Caco-2 (cell line): ENCODE measurements around the gene SP4. TPM values are rescaled to one million over a fixed set of nuclear protein-coding genes. Genes with fewer than 3 reads are reported as not detected.

Source experiments
- BruUV-seq: library from RNA; stranded (reverse); fragments of 400-500 nt; replicated peaks from 2 replicates; lab custom pipeline; 2021; lab: Mats Ljungman, UMichigan
- CTCF ChIA-PET: fragments of 300-600 bp; sonication (Branson Sonifier 250); formaldehyde crosslinking; loops from one replicate; lab custom pipeline; 2022; ENCODE audit warnings: antibody characterized with exemption; lab: Charles Lee
- POLR2A ChIA-PET: fragments of 300-600 bp; sonication (Branson Sonifier 250); formaldehyde crosslinking; loops from one replicate; lab custom pipeline; 2022; ENCODE audit warnings: antibody characterized with exemption; lab: Charles Lee
- DNase-seq, 2 experiments: peaks; one replicate each; pipeline versions ENCODE4 v3.0.0 to v3.0.0-alpha.2; 2020 to 2022
- H3K27me3 ChIP-seq: replicated peaks from 2 replicates; pipeline ENCODE4 v1.6.0; 2011; ENCODE audit warnings: low read length; ENCODE audit not compliant: control insufficient read depth, insufficient read depth
- H3K36me3 ChIP-seq: 2 replicates; pipeline ENCODE4 v1.5.1; 2011; ENCODE audit warnings: low read length; ENCODE audit not compliant: control insufficient read depth, insufficient read depth
- H3K4me1 ChIP-seq: fragments of 250-450 bp; sonication (Bioruptor Pico); 2 replicates; pipeline ENCODE4 v1.5.1; 2020; ENCODE audit warnings: mild to moderate bottlenecking
- H3K4me3 ChIP-seq: 2 replicates; pipeline ENCODE4 v1.5.1; 2011; ENCODE audit warnings: low read depth, mild to moderate bottlenecking, control low read depth, low read length
- H3K9me3 ChIP-seq: fragments of 250-450 bp; sonication (Bioruptor Pico); 2 replicates; pipeline ENCODE4 v1.5.1; 2020; ENCODE audit warnings: mild to moderate bottlenecking, moderate library complexity
- H3K27ac Mint-ChIP-seq: one replicate; pipeline ENCODE4 v1.8.0; 2022; ENCODE audit warnings: mixed read lengths; ENCODE audit not compliant: unreplicated experiment
- H3K27me3 Mint-ChIP-seq: one replicate; pipeline ENCODE4 v1.8.0; 2022; ENCODE audit warnings: mixed read lengths; ENCODE audit not compliant: insufficient read depth, unreplicated experiment
- H3K36me3 Mint-ChIP-seq: one replicate; pipeline ENCODE4 v1.8.0; 2022; ENCODE audit warnings: mild to moderate bottlenecking, mixed read lengths; ENCODE audit not compliant: insufficient read depth, unreplicated experiment
- H3K4me1 Mint-ChIP-seq: one replicate; pipeline ENCODE4 v1.8.0; 2022; ENCODE audit warnings: low read depth, mixed read lengths; ENCODE audit not compliant: unreplicated experiment
- H3K4me3 Mint-ChIP-seq: one replicate; pipeline ENCODE4 v1.8.0; 2022; ENCODE audit warnings: mild to moderate bottlenecking, moderate library complexity, mixed read lengths; ENCODE audit not compliant: unreplicated experiment
- H3K9me3 Mint-ChIP-seq: one replicate; pipeline ENCODE4 v1.8.0; 2022; ENCODE audit warnings: mixed read lengths; ENCODE audit not compliant: unreplicated experiment
- intact Hi-C: fragments of 100-400 bp; cut with micrococcal nuclease; formaldehyde crosslinking; loops from one replicate; pipeline ENCODE4 v1.10.0; 2022; ENCODE audit not compliant: unreplicated experiment
- total RNA-seq: library from RNA; stranded (reverse); gene quantifications from 2 replicates; pipeline ENCODE4 v1.2.3, GENCODE V29; 2022
- TF ChIP-seq, protein P1 (sequence below), 2 experiments: fragments of 200-600 bp in 1 of 2; IDR thresholded peaks; 1 replicate in 1 of 2; 2 replicates in 1 of 2; pipeline versions ENCODE4 v1.5.1 to v1.8.0; 2011 to 2022; ENCODE audit warnings: antibody characterized with exemption in 1 of 2, control low read depth in 1 of 2, inconsistent platforms in 1 of 2, low read depth in 1 of 2, low read length in 1 of 2, mild to moderate bottlenecking in 1 of 2, moderate library complexity in 1 of 2; ENCODE audit not compliant: insufficient read depth in 1 of 2, severe bottlenecking in 1 of 2, unreplicated experiment in 1 of 2

The SP4 gene
- total RNA-seq, 1 experiment from 2014 or later: 10.8 TPM

DNA sequence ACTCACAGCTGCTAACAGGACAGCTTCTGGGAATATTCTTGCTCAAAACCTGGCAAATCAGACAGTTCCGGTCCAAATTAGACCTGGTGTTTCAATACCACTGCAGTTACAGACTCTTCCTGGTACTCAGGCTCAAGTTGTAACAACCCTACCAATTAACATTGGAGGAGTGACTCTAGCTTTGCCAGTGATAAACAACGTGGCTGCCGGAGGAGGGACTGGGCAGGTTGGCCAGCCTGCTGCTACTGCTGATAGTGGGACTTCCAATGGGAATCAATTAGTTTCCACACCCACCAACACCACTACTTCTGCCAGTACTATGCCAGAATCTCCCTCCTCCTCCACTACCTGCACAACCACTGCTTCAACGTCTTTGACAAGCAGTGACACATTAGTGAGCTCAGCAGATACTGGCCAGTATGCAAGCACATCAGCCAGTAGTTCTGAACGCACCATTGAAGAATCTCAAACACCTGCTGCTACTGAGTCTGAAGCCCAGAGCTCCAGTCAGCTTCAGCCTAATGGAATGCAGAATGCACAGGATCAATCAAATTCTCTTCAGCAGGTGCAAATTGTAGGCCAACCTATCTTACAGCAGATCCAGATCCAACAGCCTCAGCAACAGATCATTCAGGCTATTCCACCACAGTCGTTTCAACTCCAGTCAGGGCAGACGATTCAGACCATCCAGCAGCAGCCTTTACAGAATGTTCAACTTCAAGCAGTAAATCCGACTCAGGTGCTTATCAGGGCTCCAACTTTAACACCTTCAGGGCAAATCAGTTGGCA, 2.1 kb downstream of the SP4 start:
- no peak for DNase-seq
- Mint-ChIP-seq H3K27ac (no peak overlapping the region), H3K4me3 (peak overlapping the region; percentile 98), H3K9me3 (no peaks in the 10 kb centered on the region), H3K4me1 (peaks cover 9% of the 10 kb centered on the region), H3K36me3 (peaks cover 36% of the 10 kb centered on the region), H3K27me3 (no peaks in the 10 kb centered on the region)
- CTCF ChIA-PET: no interaction called here
- no TSS peak for BruUV-seq
- H3K4me1 ChIP-seq: peaks cover 6% of the 10 kb centered on the region; the same call in 1 of the 2 replicates
- H3K4me3 ChIP-seq: no peak overlapping the region
- no peaks in the 10 kb centered on the region for H3K36me3 ChIP-seq
- intact Hi-C loops: loop anchor here (5.0 kb wide), 1 partner anchor 643 kb away; the partner anchor contains the start of gene SP8
- TF ChIP-seq, protein P1, sequence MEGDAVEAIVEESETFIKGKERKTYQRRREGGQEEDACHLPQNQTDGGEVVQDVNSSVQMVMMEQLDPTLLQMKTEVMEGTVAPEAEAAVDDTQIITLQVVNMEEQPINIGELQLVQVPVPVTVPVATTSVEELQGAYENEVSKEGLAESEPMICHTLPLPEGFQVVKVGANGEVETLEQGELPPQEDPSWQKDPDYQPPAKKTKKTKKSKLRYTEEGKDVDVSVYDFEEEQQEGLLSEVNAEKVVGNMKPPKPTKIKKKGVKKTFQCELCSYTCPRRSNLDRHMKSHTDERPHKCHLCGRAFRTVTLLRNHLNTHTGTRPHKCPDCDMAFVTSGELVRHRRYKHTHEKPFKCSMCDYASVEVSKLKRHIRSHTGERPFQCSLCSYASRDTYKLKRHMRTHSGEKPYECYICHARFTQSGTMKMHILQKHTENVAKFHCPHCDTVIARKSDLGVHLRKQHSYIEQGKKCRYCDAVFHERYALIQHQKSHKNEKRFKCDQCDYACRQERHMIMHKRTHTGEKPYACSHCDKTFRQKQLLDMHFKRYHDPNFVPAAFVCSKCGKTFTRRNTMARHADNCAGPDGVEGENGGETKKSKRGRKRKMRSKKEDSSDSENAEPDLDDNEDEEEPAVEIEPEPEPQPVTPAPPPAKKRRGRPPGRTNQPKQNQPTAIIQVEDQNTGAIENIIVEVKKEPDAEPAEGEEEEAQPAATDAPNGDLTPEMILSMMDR (IDR thresholded peaks at IDR 0.05; ENCODE audit: insufficient read depth in 1 of 2, low read depth in 1 of 2, low read length in 1 of 2, severe bottlenecking in 1 of 2, unreplicated experiment in 1 of 2): no peak
- no peaks in the 10 kb centered on the region for H3K27me3 ChIP-seq
- no peaks in the 10 kb centered on the region for H3K9me3 ChIP-seq
- POLR2A ChIA-PET: no interaction called here

DNA sequence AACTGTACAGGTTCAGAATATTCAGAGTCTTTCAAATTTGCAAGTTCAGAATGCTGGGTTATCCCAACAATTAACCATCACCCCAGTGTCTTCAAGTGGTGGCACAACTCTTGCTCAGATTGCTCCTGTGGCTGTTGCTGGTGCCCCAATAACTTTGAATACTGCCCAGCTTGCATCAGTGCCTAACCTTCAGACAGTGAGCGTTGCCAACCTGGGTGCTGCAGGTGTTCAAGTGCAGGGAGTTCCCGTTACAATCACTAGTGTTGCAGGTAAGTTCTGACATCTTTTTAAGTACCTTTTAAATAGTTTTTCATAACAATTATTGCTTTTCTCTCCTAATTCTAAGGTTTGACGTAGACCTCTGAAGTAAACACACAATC, 2.7 kb downstream of the SP4 start:
- no peaks in the 10 kb centered on the region for H3K27me3 Mint-ChIP-seq
- H3K4me3 ChIP-seq: no peak overlapping the region
- CTCF ChIA-PET: no interaction called here
- BruUV-seq: no TSS peak
- peaks cover 36% of the 10 kb centered on the region for H3K36me3 Mint-ChIP-seq
- peaks cover 6% of the 10 kb centered on the region; the same call in 1 of the 2 replicates for H3K4me1 ChIP-seq
- H3K9me3 ChIP-seq: no peaks in the 10 kb centered on the region
- no peaks in the 10 kb centered on the region for H3K27me3 ChIP-seq
- H3K36me3 ChIP-seq: no peaks in the 10 kb centered on the region
- intact Hi-C loops: no loop called here
- H3K9me3 Mint-ChIP-seq: no peaks in the 10 kb centered on the region
- TF ChIP-seq, protein P1 (IDR thresholded peaks at IDR 0.05; ENCODE audit: insufficient read depth in 1 of 2, low read depth in 1 of 2, low read length in 1 of 2, severe bottlenecking in 1 of 2, unreplicated experiment in 1 of 2): no peak
- no peak for DNase-seq
- H3K4me3 Mint-ChIP-seq: peak overlapping the region; percentile 36
- peaks cover 9% of the 10 kb centered on the region for H3K4me1 Mint-ChIP-seq
- H3K27ac Mint-ChIP-seq: no peak overlapping the region
- POLR2A ChIA-PET: no interaction called here

DNA sequence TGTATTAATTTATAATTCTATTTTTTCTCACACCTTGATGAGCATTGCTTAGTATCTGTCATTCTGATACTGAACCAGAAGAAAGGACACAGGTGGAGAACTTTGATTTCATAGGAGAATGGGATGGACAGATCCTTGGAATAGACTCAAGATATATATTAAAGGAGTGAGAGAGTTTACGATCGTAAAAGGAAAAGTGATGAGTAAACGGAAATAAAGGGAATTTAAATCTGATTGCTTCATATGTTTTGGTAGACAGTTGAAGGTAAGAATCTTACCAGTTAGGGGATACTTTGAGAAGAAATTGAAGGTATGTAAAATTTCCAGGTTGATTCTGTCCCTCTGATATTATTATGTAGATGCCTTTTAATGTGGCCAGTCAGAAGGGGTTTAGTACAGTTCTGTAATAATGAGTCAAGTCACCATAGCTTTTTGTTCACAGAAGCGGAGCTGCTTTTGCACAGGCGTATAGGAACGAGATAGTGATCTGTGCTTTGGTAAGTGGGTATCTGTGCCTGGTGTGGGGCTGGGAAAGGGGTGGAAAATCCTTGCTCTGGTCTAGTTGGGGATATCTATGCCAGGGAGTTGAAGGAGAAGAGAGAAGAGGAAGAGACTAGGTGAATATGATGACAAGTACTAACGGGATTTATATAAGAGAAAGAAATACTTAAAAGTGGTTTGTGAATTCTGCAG, 15.4 kb downstream of the SP4 start:
- H3K27ac Mint-ChIP-seq: no peak overlapping the region
- no peaks in the 10 kb centered on the region for H3K36me3 ChIP-seq
- H3K27me3 Mint-ChIP-seq: no peaks in the 10 kb centered on the region
- H3K4me1 ChIP-seq: no peaks in the 10 kb centered on the region
- TF ChIP-seq, protein P1 (IDR thresholded peaks at IDR 0.05; ENCODE audit: insufficient read depth in 1 of 2, low read depth in 1 of 2, low read length in 1 of 2, severe bottlenecking in 1 of 2, unreplicated experiment in 1 of 2): no peak
- DNase-seq: no peak
- no peaks in the 10 kb centered on the region for H3K27me3 ChIP-seq
- intact Hi-C loops: no loop called here
- POLR2A ChIA-PET: no interaction called here
- H3K4me3 Mint-ChIP-seq: no peak overlapping the region
- peaks cover 14% of the 10 kb centered on the region for H3K36me3 Mint-ChIP-seq
- CTCF ChIA-PET: no interaction called here
- H3K9me3 Mint-ChIP-seq: no peaks in the 10 kb centered on the region
- H3K4me3 ChIP-seq: no peak overlapping the region
- no peaks in the 10 kb centered on the region for H3K9me3 ChIP-seq
- H3K4me1 Mint-ChIP-seq: no peaks in the 10 kb centered on the region
- no TSS peak for BruUV-seq
